GM06990 (cell line): ENCODE data around the gene PDSS2.
A peak's percentile ranks its signal among the peaks of the same experiment; 100 is the strongest.

ENCODE experiments used
- DNase-seq: peaks from one replicate; pipeline ENCODE4 v3.0.0-alpha.2; 2011; ENCODE audit not compliant: insufficient read length; ENCODE audit errors: extremely low read depth
- H3K27me3 ChIP-seq: replicated peaks from 2 replicates; pipeline ENCODE4 v1.6.0; 2011; ENCODE audit warnings: low read length; ENCODE audit not compliant: control insufficient read depth, insufficient read depth
- H3K36me3 ChIP-seq: 2 replicates; pipeline ENCODE4 v1.5.1; 2011; ENCODE audit warnings: low read length; ENCODE audit not compliant: control insufficient read depth, insufficient read depth
- H3K4me3 ChIP-seq: replicated peaks from 2 replicates; pipeline ENCODE4 v1.5.1; 2011; ENCODE audit warnings: low read depth, mild to moderate bottlenecking, control low read depth, low read length
- CTCF ChIP-seq: IDR thresholded peaks from 2 replicates; pipeline ENCODE4 v1.5.1; 2011; ENCODE audit warnings: low read length, control low read depth, mild to moderate bottlenecking, inconsistent platforms; ENCODE audit not compliant: insufficient read depth, poor library complexity, severe bottlenecking

The PDSS2 gene

DNA sequence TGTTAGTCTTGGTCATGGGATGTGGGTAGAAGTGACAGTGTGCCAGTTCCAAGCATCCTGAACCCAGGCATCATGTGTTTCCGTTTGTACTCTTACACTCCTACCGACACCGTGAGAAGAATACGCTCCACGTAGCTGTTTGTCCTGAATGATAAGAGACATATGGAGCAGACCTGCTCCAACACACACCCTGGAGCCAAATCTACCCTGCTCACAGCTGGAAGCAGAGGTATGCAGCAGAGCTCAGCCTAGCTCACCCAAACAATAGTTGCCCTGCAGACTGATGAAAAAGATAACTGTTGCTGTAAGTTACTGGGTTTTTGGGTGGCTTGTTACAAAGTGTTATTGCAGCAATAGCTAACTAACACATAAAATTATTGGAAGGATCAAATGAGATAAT is 14.3 kb upstream of the PDSS2 start:
- Histone ChIP-seq H3K36me3 (no peaks in the 10 kb centered on the region), H3K27me3 (no peaks in the 10 kb centered on the region), H3K4me3 (no peak overlapping the region)
- DNase-seq, result no peak
- no peak for TF ChIP-seq CTCF

DNA sequence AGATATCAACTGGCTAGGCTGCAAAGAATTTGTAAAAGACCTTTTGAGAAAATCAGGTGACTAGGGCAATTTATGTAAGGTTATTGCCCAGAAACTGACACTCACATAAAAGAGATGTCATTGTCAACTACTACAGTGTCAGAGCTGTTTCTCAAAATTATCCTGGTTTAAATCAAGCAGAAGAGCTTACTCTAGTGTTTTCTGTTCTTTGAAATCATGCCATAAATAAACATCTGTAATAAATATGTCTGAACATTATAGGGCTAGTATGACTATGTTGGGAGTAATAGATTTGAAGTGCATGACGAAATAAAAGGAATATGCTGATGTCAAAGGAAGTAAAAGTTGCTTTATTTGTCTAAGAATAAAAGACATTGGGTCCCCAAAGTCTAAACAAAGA is 11.0 kb upstream of the PDSS2 start:
- DNase-seq, result no peak
- Histone ChIP-seq H3K4me3 (no peak overlapping the region), H3K27me3 (no peaks in the 10 kb centered on the region), H3K36me3 (no peaks in the 10 kb centered on the region)
- TF ChIP-seq CTCF, result no peak

DNA sequence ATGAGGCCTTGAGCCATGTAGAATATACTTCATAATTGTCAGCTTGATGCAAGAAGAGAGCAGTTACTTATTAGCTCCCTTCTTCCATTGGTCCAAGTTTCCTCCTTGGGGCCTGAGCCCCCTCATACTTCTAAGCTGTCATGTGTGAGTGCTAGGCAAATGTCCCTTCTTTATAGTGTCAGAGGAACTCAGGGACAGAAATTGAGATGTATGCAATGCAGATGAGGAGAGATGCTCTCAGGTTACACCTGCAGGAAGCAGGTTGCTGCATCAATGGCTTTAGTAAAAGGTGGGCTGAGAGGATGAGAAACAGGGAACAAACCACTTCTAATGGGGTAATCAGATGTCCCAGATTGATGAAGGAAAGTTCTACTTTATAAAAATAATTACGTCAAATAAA is 6.7 kb upstream of the PDSS2 start:
- DNase-seq, result no peak
- Histone ChIP-seq H3K36me3 (no peaks in the 10 kb centered on the region), H3K4me3 (no peak overlapping the region), H3K27me3 (no peaks in the 10 kb centered on the region)
- no peak for TF ChIP-seq CTCF

DNA sequence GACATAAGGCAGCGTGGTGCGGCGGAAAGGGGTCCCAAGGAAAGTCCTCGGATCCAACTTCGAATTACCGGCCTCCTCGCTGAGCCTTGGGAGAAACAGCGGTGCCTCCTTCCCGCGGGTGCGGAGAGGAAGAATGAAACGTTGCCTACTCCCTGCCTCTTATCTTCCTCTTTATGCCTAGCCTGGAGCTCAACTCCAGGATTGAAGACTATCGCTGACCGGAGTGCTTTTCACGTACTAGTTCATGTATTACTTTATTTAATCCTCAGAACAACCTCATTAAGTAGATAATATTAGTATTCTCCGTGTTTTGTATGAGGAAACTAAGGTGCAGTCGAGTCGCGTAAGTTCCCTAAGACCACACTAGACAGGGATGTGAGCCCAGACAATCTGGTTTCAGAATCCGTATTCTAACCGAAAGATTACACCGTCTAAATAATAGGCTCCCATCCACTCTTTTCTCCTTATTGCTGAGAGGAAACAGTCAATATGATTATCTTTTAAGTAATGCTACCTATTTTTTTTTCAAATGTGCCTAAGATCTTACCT is 793 bp upstream of the PDSS2 start:
- no peaks in the 10 kb centered on the region for H3K36me3 ChIP-seq
- no peak for DNase-seq

GRCh38 chr6:107458672-107459282 is 587 bp downstream of the PDSS2 start:
- DNase-seq, result no peak
- Histone ChIP-seq H3K27me3 (no peaks in the 10 kb centered on the region), H3K36me3 (no peaks in the 10 kb centered on the region), H3K4me3 (peak overlapping the region; percentile 87)
- TF ChIP-seq CTCF, result no peak

More for the DNA sequence above, 793 bp upstream of the PDSS2 start:
- H3K27me3 ChIP-seq, result no peaks in the 10 kb centered on the region
- TF ChIP-seq CTCF, result no peak
- H3K4me3 ChIP-seq, result peak overlapping the region; percentile 73

DNA sequence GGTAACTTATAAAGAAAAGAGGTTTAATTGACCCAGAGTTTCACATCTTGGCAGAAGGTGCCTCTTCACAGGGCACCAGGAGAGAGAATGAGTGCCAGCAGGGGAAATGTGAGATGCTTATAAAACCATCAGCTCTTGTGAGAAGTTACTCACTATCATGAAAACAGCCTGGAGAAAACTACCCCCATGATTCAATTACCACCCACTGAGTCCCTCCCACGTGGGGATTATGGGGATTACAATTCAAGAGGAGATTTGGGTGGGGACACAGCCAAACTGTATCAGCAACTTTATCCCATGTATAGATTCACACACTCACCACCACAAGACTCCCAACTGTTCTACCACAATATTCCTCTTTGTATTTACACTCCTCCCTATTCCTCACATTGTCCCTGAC is 10.6 kb downstream of the PDSS2 start:
- Histone ChIP-seq H3K27me3 (no peaks in the 10 kb centered on the region), H3K4me3 (no peak overlapping the region), H3K36me3 (no peaks in the 10 kb centered on the region)
- no peak for DNase-seq
- no peak for TF ChIP-seq CTCF
